ENCODE results near the gene FKBP5.
A peak's percentile ranks its signal among the peaks of the same experiment; 100 is the strongest.

Gene FKBP5

GRCh38 chr6:35723587-35723986 lies 34.9 kb upstream of the FKBP5 start:
- no peak overlapping the region for H3K4me3 ChIP-seq (ENCODE audit: low read depth, low read length)
- DNase-seq (ENCODE audit: low read depth, low spot score): no peak
- TF ChIP-seq, protein P1, sequence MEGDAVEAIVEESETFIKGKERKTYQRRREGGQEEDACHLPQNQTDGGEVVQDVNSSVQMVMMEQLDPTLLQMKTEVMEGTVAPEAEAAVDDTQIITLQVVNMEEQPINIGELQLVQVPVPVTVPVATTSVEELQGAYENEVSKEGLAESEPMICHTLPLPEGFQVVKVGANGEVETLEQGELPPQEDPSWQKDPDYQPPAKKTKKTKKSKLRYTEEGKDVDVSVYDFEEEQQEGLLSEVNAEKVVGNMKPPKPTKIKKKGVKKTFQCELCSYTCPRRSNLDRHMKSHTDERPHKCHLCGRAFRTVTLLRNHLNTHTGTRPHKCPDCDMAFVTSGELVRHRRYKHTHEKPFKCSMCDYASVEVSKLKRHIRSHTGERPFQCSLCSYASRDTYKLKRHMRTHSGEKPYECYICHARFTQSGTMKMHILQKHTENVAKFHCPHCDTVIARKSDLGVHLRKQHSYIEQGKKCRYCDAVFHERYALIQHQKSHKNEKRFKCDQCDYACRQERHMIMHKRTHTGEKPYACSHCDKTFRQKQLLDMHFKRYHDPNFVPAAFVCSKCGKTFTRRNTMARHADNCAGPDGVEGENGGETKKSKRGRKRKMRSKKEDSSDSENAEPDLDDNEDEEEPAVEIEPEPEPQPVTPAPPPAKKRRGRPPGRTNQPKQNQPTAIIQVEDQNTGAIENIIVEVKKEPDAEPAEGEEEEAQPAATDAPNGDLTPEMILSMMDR (IDR thresholded peaks at IDR 0.05; ENCODE audit: low read depth, low read length): no peak
- in situ Hi-C loops (cut with HindIII; ENCODE audit: low sequenced_read_pairs): no loop called here

DNA sequence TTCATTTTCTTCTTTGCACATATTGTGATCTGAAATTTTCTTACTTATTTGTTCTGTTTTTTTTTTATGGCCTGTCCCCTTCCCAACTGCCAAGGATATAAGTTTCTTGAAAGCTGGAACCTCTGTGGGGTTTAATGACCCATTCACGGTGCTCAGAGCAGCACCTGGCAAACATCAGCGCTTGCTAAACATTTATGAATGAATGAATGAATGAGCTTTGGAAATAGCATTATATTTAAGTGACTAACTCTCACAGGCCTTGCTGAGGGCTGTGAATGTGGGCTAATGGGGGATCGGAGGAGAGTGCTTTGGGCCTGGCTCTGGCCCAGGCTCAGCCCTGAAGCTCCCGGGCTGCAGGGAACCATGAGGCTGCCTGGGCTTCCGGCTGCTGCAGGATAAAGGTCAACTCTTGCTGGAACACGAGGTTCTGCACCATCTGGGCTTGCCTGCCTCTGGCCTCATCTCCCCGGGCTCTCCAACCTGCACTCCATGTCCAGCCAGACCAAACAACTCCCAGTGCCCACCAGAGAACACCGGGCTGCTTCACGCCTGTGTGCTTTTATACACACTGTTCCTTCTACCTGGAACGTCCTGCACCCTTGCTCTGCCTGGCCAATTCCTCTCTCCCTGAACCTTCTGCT lies 33.5 kb upstream of the FKBP5 start:
- no peak for DNase-seq (ENCODE audit: low read depth, low spot score)
- TF ChIP-seq, protein P1 (IDR thresholded peaks at IDR 0.05; ENCODE audit: low read depth, low read length): no peak
- in situ Hi-C loops (cut with HindIII; ENCODE audit: low sequenced_read_pairs): no loop called here
- H3K4me3 ChIP-seq (ENCODE audit: low read depth, low read length): no peak overlapping the region

GRCh38 chr6:35719830-35720733 lies 31.4 kb upstream of the FKBP5 start:
- peak; percentile 68 for DNase-seq (ENCODE audit: low read depth, low spot score)
- in situ Hi-C loops (cut with HindIII; ENCODE audit: low sequenced_read_pairs): no loop called here

GRCh38 chr6:35719404-35719829 lies 30.7 kb upstream of the FKBP5 start:
- TF ChIP-seq, protein P1 (IDR thresholded peaks at IDR 0.05; ENCODE audit: low read depth, low read length): no peak
- no peak overlapping the region for H3K4me3 ChIP-seq (ENCODE audit: low read depth, low read length)
- in situ Hi-C loops (cut with HindIII; ENCODE audit: low sequenced_read_pairs): no loop called here
- no peak for DNase-seq (ENCODE audit: low read depth, low spot score)

More at GRCh38 chr6:35719830-35720733, 31.4 kb upstream of the FKBP5 start:
- H3K4me3 ChIP-seq (ENCODE audit: low read depth, low read length): no peak overlapping the region
- TF ChIP-seq, protein P1 (IDR thresholded peaks at IDR 0.05; ENCODE audit: low read depth, low read length): no peak

DNA sequence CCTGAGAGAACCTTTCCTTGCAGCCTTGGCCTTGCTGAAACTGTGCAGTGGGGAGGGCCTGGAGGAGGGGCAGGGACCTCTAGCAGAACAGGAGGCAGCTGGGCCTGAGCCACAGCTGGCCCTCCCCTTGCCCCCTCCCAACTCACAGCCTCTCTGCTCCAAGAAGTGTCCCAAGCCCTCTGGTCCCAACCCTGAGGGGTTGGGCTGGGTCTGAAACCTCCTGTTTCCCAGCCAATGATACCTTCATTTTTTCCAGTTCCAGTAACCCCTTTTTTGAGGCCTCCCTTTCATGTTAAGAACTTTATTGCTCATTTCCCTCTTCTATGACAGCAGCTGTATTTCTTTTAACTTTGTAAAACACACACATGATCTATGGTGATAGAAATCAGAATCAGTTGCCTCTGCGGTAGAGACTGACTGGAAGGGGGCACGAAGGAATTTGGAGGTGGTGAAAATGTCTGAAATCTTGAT lies 30.2 kb upstream of the FKBP5 start:
- no peak overlapping the region for H3K4me3 ChIP-seq (ENCODE audit: low read depth, low read length)
- DNase-seq (ENCODE audit: low read depth, low spot score): peak; percentile 10
- TF ChIP-seq, protein P1 (IDR thresholded peaks at IDR 0.05; ENCODE audit: low read depth, low read length): no peak
- in situ Hi-C loops (cut with HindIII; ENCODE audit: low sequenced_read_pairs): no loop called here

- no peak overlapping the region for H3K4me3 ChIP-seq (ENCODE audit: low read depth, low read length)
- DNase-seq (ENCODE audit: low read depth, low spot score): no peak
- in situ Hi-C loops (cut with HindIII; ENCODE audit: low sequenced_read_pairs): no loop called here
- TF ChIP-seq, protein P1 (IDR thresholded peaks at IDR 0.05; ENCODE audit: low read depth, low read length): no peak
Measured at GRCh38 chr6:35718375-35718736, 29.6 kb upstream of the FKBP5 start.

Measured in astrocyte of the spinal cord (primary cell).